ENCODE measurements around the gene PVRIG. TPM values are rescaled to one million over a fixed set of nuclear protein-coding genes. Genes with fewer than 3 reads are reported as not detected.
"Not testable (repeated sequence)": the region's sequence is repeated elsewhere in the genome, so short reads cannot be mapped to it uniquely, and the experiment has no call there.

Gene PVRIG
- total RNA-seq, 1 experiment from 2014 or later = not detected

DNA sequence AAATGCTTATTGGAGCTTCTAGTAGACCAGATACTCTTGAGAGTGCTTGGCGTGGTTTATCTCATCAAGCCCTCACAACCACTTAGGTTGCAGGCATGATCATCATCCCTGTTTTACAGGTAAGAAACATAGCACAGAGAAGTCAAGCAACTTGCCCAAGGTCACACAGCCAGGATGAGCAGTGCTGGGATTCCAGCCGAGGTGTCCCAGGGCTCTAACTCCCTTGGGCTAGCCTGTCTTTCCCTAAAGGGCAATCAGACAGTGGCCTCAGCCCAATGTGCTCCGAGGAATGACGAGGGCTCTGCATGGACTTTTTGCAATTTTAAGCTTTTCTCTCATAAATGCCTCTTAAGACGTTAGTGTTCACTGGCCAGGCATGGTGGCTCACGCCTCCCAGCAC, 47.9 kb downstream of the PVRIG start:
- Histone ChIP-seq H3K4me1 (ENCODE audit: insufficient read depth, low read length, poor library complexity, severe bottlenecking) (no peaks in the 10 kb centered on the region), H3K27me3 (replicated peaks; ENCODE audit: insufficient read depth, low read depth, low read length, poor library complexity) (no peaks in the 10 kb centered on the region), H3K36me3 (ENCODE audit: insufficient read depth, low read length, poor library complexity, severe bottlenecking) (no peaks in the 10 kb centered on the region), H3K27ac (ENCODE audit: low read depth, low read length, poor library complexity, severe bottlenecking) (no peak overlapping the region), H3K9me3 (ENCODE audit: low read depth, low read length, poor library complexity, severe bottlenecking) (no peaks in the 10 kb centered on the region), H3K4me3 (ENCODE audit: low read depth, low read length, poor library complexity, severe bottlenecking) (no peak overlapping the region)
- no TSS peak for BruUV-seq (replicated peaks)
- intact Hi-C loops (cut with micrococcal nuclease; ENCODE audit: unreplicated experiment) = no loop called here
- no peak for DNase-seq (ENCODE audit: low spot score)
- CTCF ChIA-PET = no interaction called here
- TF ChIP-seq, protein P1, sequence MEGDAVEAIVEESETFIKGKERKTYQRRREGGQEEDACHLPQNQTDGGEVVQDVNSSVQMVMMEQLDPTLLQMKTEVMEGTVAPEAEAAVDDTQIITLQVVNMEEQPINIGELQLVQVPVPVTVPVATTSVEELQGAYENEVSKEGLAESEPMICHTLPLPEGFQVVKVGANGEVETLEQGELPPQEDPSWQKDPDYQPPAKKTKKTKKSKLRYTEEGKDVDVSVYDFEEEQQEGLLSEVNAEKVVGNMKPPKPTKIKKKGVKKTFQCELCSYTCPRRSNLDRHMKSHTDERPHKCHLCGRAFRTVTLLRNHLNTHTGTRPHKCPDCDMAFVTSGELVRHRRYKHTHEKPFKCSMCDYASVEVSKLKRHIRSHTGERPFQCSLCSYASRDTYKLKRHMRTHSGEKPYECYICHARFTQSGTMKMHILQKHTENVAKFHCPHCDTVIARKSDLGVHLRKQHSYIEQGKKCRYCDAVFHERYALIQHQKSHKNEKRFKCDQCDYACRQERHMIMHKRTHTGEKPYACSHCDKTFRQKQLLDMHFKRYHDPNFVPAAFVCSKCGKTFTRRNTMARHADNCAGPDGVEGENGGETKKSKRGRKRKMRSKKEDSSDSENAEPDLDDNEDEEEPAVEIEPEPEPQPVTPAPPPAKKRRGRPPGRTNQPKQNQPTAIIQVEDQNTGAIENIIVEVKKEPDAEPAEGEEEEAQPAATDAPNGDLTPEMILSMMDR (conservative IDR thresholded peaks at IDR 0.05; ENCODE audit: low read depth, low read length) = no peak
- TF ChIP-seq EZH2 (IDR thresholded peaks at IDR 0.05; ENCODE audit: borderline replicate concordance, low read depth, low read length, poor library complexity, severe bottlenecking) = no peak
- POLR2A ChIA-PET (ENCODE audit: low non-redundant PET) = no interaction called here

DNA sequence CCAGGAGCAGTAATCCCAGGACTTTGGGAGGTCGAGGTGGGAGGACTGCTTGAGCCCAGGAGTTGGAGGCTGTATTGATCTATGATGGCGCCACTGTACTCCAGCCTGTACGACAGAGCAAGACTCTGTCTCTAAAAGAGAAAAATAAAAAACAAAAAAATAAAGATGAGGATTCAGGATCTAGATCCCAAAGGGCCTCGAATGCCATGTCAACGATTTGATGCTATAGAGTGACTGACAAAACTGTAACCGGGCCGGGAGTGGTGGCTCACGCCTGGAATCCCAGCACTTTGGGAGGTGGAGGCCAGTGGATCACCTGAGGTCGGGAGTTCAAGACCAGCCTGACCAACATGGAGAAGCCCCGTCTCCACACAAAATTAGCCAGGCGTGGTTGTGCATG, 49.1 kb downstream of the PVRIG start:
- BruUV-seq (replicated peaks); H3K27me3 ChIP-seq (replicated peaks; ENCODE audit: insufficient read depth, low read depth, low read length, poor library complexity); H3K4me3 ChIP-seq (ENCODE audit: low read depth, low read length, poor library complexity, severe bottlenecking); H3K4me1 ChIP-seq (ENCODE audit: insufficient read depth, low read length, poor library complexity, severe bottlenecking); H3K9me3 ChIP-seq (ENCODE audit: low read depth, low read length, poor library complexity, severe bottlenecking); CTCF ChIA-PET; DNase-seq (ENCODE audit: low spot score); H3K36me3 ChIP-seq (ENCODE audit: insufficient read depth, low read length, poor library complexity, severe bottlenecking); H3K27ac ChIP-seq (ENCODE audit: low read depth, low read length, poor library complexity, severe bottlenecking); intact Hi-C loops (cut with micrococcal nuclease; ENCODE audit: unreplicated experiment); POLR2A ChIA-PET (ENCODE audit: low non-redundant PET): not testable (repeated sequence)

DNA sequence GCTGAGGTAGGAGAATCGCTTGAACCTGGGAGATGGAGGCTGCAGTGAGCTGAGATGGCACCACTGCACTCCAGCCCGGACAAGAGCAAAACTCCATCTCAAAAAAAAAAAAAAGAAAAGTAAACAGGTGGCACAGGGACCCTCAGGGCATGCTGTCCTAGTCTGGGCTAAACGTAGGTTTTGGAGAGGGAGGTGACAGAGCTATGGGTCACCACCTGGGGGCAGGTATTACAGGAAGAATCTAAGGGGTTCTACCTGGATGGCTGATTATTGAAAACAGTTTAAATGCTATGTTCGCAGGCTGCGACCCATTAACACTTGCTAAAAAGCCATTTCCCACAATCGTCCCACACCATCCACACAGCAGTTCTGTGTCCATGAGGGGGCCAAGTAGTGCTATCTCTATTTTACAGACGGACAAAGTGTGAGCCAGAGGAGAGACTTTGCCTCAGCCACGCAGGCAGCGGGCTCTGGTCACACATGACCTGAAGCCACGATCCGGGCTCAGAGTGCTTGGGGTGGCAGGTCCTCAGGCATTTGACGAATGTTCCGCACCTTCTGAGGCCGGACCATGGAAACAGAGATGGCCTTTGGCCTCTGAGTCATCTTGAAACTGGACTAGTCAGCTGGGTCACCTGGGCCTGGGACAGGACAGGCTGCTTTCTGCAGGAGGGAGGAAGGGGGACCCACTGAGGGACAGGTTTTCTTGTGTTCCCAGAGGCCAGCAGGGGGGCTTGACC, 49.7 kb downstream of the PVRIG start:
- H3K27ac ChIP-seq (ENCODE audit: low read depth, low read length, poor library complexity, severe bottlenecking); intact Hi-C loops (cut with micrococcal nuclease; ENCODE audit: unreplicated experiment): not testable (repeated sequence)

GRCh38 chr7:100270046-100270918, 50.5 kb downstream of the PVRIG start:
- intact Hi-C loops (cut with micrococcal nuclease; ENCODE audit: unreplicated experiment); H3K27ac ChIP-seq (ENCODE audit: low read depth, low read length, poor library complexity, severe bottlenecking); H3K36me3 ChIP-seq (ENCODE audit: insufficient read depth, low read length, poor library complexity, severe bottlenecking); CTCF ChIA-PET; H3K4me1 ChIP-seq (ENCODE audit: insufficient read depth, low read length, poor library complexity, severe bottlenecking); H3K9me3 ChIP-seq (ENCODE audit: low read depth, low read length, poor library complexity, severe bottlenecking); DNase-seq (ENCODE audit: low spot score); POLR2A ChIA-PET (ENCODE audit: low non-redundant PET); H3K27me3 ChIP-seq (replicated peaks; ENCODE audit: insufficient read depth, low read depth, low read length, poor library complexity): not testable (repeated sequence)
- peak overlapping the region; percentile 58 for H3K4me3 ChIP-seq (ENCODE audit: low read depth, low read length, poor library complexity, severe bottlenecking)
- TSS peak; percentile 48 for BruUV-seq (replicated peaks)

More for the DNA sequence above, 49.7 kb downstream of the PVRIG start:
- H3K4me3 ChIP-seq (ENCODE audit: low read depth, low read length, poor library complexity, severe bottlenecking); CTCF ChIA-PET; H3K36me3 ChIP-seq (ENCODE audit: insufficient read depth, low read length, poor library complexity, severe bottlenecking); BruUV-seq (replicated peaks); H3K9me3 ChIP-seq (ENCODE audit: low read depth, low read length, poor library complexity, severe bottlenecking); DNase-seq (ENCODE audit: low spot score); H3K27me3 ChIP-seq (replicated peaks; ENCODE audit: insufficient read depth, low read depth, low read length, poor library complexity); POLR2A ChIA-PET (ENCODE audit: low non-redundant PET); H3K4me1 ChIP-seq (ENCODE audit: insufficient read depth, low read length, poor library complexity, severe bottlenecking): not testable (repeated sequence)

Other genes with a start within 250 kb of the PVRIG start
- not detected in 2 replicates for gene AZGP1, start 243.9 kb upstream of the PVRIG start, total RNA-seq (2021)
- gene ZKSCAN1, start 204.4 kb upstream of the PVRIG start, total RNA-seq (2021) = 66.5 and 69.5 TPM in 2 replicates
- 17.2 and 21.7 TPM in 2 replicates for gene ZSCAN21, start 170.2 kb upstream of the PVRIG start, total RNA-seq (2021)
- 50.2 and 50.8 TPM in 2 replicates for gene ZNF3, start 138.2 kb upstream of the PVRIG start, total RNA-seq (2021)
- gene COPS6, start 131.0 kb upstream of the PVRIG start, total RNA-seq (2021) = 155 and 166 TPM in 2 replicates
- 399 and 418 TPM in 2 replicates for gene MCM7, start 118.6 kb upstream of the PVRIG start, total RNA-seq (2021)
- 24.0 and 25.1 TPM in 2 replicates for gene AP4M1, start 118.3 kb upstream of the PVRIG start, total RNA-seq (2021)
- gene TAF6, start 100.6 kb upstream of the PVRIG start, total RNA-seq (2021) = 97.3 and 98.8 TPM in 2 replicates
- 20.2 and 22.2 TPM in 2 replicates for gene CNPY4, start 100.3 kb upstream of the PVRIG start, total RNA-seq (2021)
- gene MBLAC1, start 93.0 kb upstream of the PVRIG start, total RNA-seq (2021) = 3.0 and 3.1 TPM in 2 replicates
- gene LAMTOR4, start 71.0 kb upstream of the PVRIG start, total RNA-seq (2021) = 84.5 and 90.4 TPM in 2 replicates
- gene TRAPPC14, start 61.2 kb upstream of the PVRIG start, total RNA-seq (2021) = 22.6 and 25.7 TPM in 2 replicates
- 3.2 and 3.5 TPM in 2 replicates for gene GAL3ST4, start 51.3 kb upstream of the PVRIG start, total RNA-seq (2021)
- gene GPC2, start 42.6 kb upstream of the PVRIG start, total RNA-seq (2021) = 23.3 and 28.4 TPM in 2 replicates
- 1.2 and 2.4 TPM in 2 replicates for gene STAG3, start 42.0 kb upstream of the PVRIG start, total RNA-seq (2021)
- not detected in 2 replicates for gene SPDYE3, start 87.8 kb downstream of the PVRIG start, total RNA-seq (2021)
- 26.5 and 31.0 TPM in 2 replicates for gene PILRB, start 138.2 kb downstream of the PVRIG start, total RNA-seq (2021)
- gene PILRA, start 153.5 kb downstream of the PVRIG start, total RNA-seq (2021) = 1.5 and 2.0 TPM in 2 replicates
- gene ZCWPW1, start 208.8 kb downstream of the PVRIG start, total RNA-seq (2021) = 0.45 and 1.1 TPM in 2 replicates
- gene MEPCE, start 209.9 kb downstream of the PVRIG start, total RNA-seq (2021) = 65.3 and 85.9 TPM in 2 replicates
- gene PPP1R35, start 216.5 kb downstream of the PVRIG start, total RNA-seq (2021) = 27.3 and 37.3 TPM in 2 replicates
- 2.9 and 3.9 TPM in 2 replicates for gene SPACDR, start 244.3 kb downstream of the PVRIG start, total RNA-seq (2021)